Endothelial cell of umbilical vein (primary cell): ENCODE results near the gene SOX15. TPM values are rescaled to one million over a fixed set of nuclear protein-coding genes. Genes with fewer than 3 reads are reported as not detected.

Experiments
- BruUV-seq: library from RNA; stranded (reverse); fragments of 400-500 nt; replicated peaks from 2 replicates; lab custom pipeline; 2021; lab: Mats Ljungman, UMichigan
- CTCF ChIA-PET: fragments of 300-600, 350-600 bp; sonication (Branson Sonifier 250); formaldehyde crosslinking; loops from one replicate; lab custom pipeline; 2021; ENCODE audit warnings: antibody characterized with exemption, inconsistent platforms; lab: Charles Lee
- POLR2A ChIA-PET: fragments of 300-600, 350-600 bp; sonication (Branson Sonifier 250); formaldehyde crosslinking; loops from one replicate; lab custom pipeline; 2021; ENCODE audit warnings: antibody characterized with exemption, inconsistent platforms; lab: Charles Lee
- DNase-seq: peaks from one replicate; pipeline ENCODE4 v3.0.0-alpha.2; 2011; ENCODE audit warnings: low read depth, low spot score
- FAIRE-seq: peaks from 2 replicates; lab custom pipeline; 2011; peaks lifted over from hg19 to GRCh38; lab: Jason Lieb, UNC
- H2AFZ ChIP-seq: 2 replicates; pipeline ENCODE4 v1.6.0; 2012; ENCODE audit warnings: low read depth, low read length, control low read depth, inconsistent platforms
- H3K27ac ChIP-seq: 2 replicates; pipeline ENCODE4 v1.5.1; 2011; ENCODE audit warnings: low read depth, mild to moderate bottlenecking, control low read depth, low read length, moderate library complexity; ENCODE audit not compliant: insufficient read depth
- H3K27me3 ChIP-seq, 2 experiments: 2 replicates each; pipeline versions ENCODE4 v1.6.0 to v1.6.1; 2011; ENCODE audit warnings: low read length in 2 of 2, mixed read lengths in 1 of 2; ENCODE audit not compliant: control insufficient read depth in 2 of 2, insufficient read depth in 2 of 2
- H3K36me3 ChIP-seq, 2 experiments: 2 replicates in 1 of 2; 3 replicates in 1 of 2; pipeline ENCODE4 v1.5.1; 2011; ENCODE audit warnings: low read length in 2 of 2, mild to moderate bottlenecking in 1 of 2, moderate library complexity in 1 of 2; ENCODE audit not compliant: control insufficient read depth in 2 of 2, insufficient read depth in 2 of 2; ENCODE audit errors: extremely low read depth in 1 of 2
- H3K4me1 ChIP-seq: 3 replicates; pipeline ENCODE4 v1.5.1; 2011; ENCODE audit warnings: mild to moderate bottlenecking, low read length; ENCODE audit not compliant: control insufficient read depth, insufficient read depth; ENCODE audit errors: extremely low read depth
- H3K4me2 ChIP-seq: 2 replicates; pipeline ENCODE4 v1.6.1; 2011; ENCODE audit warnings: low read length, control low read depth, mixed read lengths; ENCODE audit not compliant: insufficient read depth
- H3K4me3 ChIP-seq, 3 experiments: fragments of 200-600 bp in 1 of 3; sonication (generic), shearing (Covaris generic) in 1 of 3; replicated peaks in 1 of 3; 2 replicates each; pipeline ENCODE4 v1.5.1; 2011 to 2016; ENCODE audit warnings: control low read depth in 3 of 3, low read length in 3 of 3, mild to moderate bottlenecking in 2 of 3, inconsistent platforms in 1 of 3, low read depth in 1 of 3, moderate library complexity in 1 of 3; ENCODE audit not compliant: insufficient read depth in 1 of 3
- H3K79me2 ChIP-seq: 2 replicates; pipeline ENCODE4 v1.6.0; 2012; ENCODE audit warnings: low read length, inconsistent platforms; ENCODE audit not compliant: control insufficient read depth, insufficient read depth
- H3K9ac ChIP-seq: replicated peaks from 2 replicates; pipeline ENCODE3; 2011; ENCODE audit warnings: low read length, control low read depth; ENCODE audit not compliant: insufficient read depth; ENCODE audit errors: extremely low read depth
- H3K9me1 ChIP-seq: replicated peaks from 3 replicates; pipeline ENCODE4 v1.6.0; 2011; ENCODE audit warnings: mild to moderate bottlenecking, low read length; ENCODE audit not compliant: control insufficient read depth, insufficient read depth; ENCODE audit errors: extremely low read depth
- H3K9me3 ChIP-seq: replicated peaks from 2 replicates; pipeline ENCODE4 v1.5.1; 2012; ENCODE audit warnings: low read length, inconsistent platforms; ENCODE audit not compliant: control insufficient read depth, insufficient read depth
- H4K20me1 ChIP-seq: replicated peaks from 2 replicates; pipeline ENCODE3; 2011; ENCODE audit warnings: mild to moderate bottlenecking, low read length; ENCODE audit not compliant: control insufficient read depth, insufficient read depth; ENCODE audit errors: extremely low read depth
- EZH2 ChIP-seq: IDR thresholded peaks from 2 replicates; pipeline ENCODE4 v1.6.1; 2012; ENCODE audit warnings: borderline replicate concordance, low read depth, mild to moderate bottlenecking, moderate library complexity, low read length, inconsistent platforms; ENCODE audit not compliant: severe bottlenecking
- GATA2 ChIP-seq: IDR thresholded peaks from 2 replicates; pipeline ENCODE4 v1.7.0; 2011; ENCODE audit warnings: low read depth, mild to moderate bottlenecking, moderate library complexity, mixed read lengths, low read length; ENCODE audit not compliant: insufficient read length, insufficient read depth
- MAX ChIP-seq: IDR thresholded peaks from 2 replicates; pipeline ENCODE4 v1.6.1; 2011; ENCODE audit not compliant: insufficient read depth, insufficient read length
- POLR2A ChIP-seq: IDR thresholded peaks from 2 replicates; pipeline ENCODE4 v1.6.1; 2012; ENCODE audit warnings: low read depth, mild to moderate bottlenecking, control low read depth, low read length
- POLR2AphosphoS5 ChIP-seq: IDR thresholded peaks from 2 replicates; pipeline ENCODE4 v1.6.1; 2012; ENCODE audit warnings: low read depth, mild to moderate bottlenecking, control low read depth, low read length, moderate library complexity; ENCODE audit not compliant: insufficient read depth
- dilution Hi-C: fragments of 300-500 bp; cut with MboI; formaldehyde crosslinking; loops from one replicate; pipeline ENCODE4 v1.15.0; 2019; ENCODE audit warnings: low sequenced_read_pairs; ENCODE audit not compliant: extremely low pct_ligation_motif_present
- intact Hi-C: fragments of 100-400 bp; cut with micrococcal nuclease; formaldehyde crosslinking; loops from one replicate; pipeline ENCODE4 v1.10.0; 2022
- polyA plus RNA-seq, 4 experiments: library from polyadenylated mRNA; depleted of rRNA in 3 of 4; stranded (reverse) in 3 of 4; unstranded in 1 of 4; fragments of >200 nt; gene quantifications; 2 replicates each; pipeline versions ENCODE4 v1.2.1 to v1.2.3, GENCODE V29; 2011 to 2012; ENCODE audit warnings: missing spikeins in 1 of 4
- total RNA-seq: library from RNA; stranded (reverse); gene quantifications from 2 replicates; pipeline ENCODE4 v1.2.3, GENCODE V29; 2021
- TF ChIP-seq, protein P1 (sequence below), 2 donors: IDR thresholded peaks; 1 replicate in 1 of 2; 2 replicates in 1 of 2; pipeline ENCODE4 v1.5.1; 2011; ENCODE audit warnings: low read length in 2 of 2, mild to moderate bottlenecking in 2 of 2, moderate library complexity in 2 of 2, control low read depth in 1 of 2, inconsistent platforms in 1 of 2, low read depth in 1 of 2; ENCODE audit not compliant: insufficient read depth in 1 of 2; ENCODE audit errors: extremely low read depth in 1 of 2

Gene SOX15
- total and polyA plus RNA-seq, 2 donors (not counting 3 experiments of a cell fraction or from before 2014, with no cell fraction given) = 0.26 to 0.46 TPM

DNA sequence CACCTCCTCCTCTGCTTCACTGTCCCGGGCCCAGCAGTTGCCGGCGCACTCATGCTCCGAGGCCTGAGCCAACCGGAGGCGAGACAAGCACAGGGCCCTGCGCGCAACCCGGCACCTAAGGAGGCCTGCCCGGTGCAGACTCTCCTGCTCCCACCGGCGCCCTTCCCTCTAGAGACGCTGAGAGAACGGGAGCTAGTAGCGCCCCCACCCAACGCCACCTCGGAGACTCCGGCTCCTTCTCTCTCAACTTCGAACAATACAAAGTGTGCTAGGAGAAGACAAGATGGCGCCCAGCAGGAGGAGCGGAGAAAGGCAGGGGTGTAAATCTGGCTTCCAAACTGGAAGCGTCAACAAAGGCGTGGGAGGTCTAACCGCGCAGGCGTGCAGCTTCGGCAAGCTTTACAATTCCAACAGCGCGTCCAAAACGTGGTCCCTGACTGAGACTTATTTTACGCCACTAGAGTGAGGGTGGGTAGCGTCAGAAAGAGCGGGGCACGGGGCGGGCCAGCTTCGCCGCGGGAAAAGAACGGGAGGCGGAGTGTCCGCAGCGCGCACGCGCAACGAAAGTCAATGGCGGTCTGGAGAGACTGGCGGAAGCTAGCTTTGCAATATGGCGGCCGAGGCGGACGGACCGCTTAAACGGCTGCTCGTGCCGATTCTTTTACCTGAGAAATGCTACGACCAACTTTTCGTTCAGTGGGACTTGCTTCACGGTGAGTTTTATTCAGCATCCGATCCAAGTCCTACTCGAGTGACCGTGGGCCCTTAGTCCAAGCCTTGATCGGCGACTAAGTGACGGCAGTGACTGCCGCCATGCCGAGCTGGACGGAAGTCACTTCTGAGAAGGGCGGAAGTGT lies 6.4 kb downstream of the SOX15 start, which contains the start of gene MPDU1:
Gene MPDU1 (plus strand): TSS at position 600 of the 857 bp plus-strand sequence. CDS start 11 bp downstream, at position 611.
- intact Hi-C loops (loop anchor here (1.0 kb wide), 2 partner anchors 11 to 99 kb away; partner anchors contain the start of gene POLR2A), dilution Hi-C loops (no loop called here)
- Histone ChIP-seq H3K27ac (peak within 1 kb of the TSS; percentile 88), H3K79me2 (peaks cover 27% of the 10 kb centered on the region), H3K9me1 (no peaks in the 10 kb centered on the region), H3K27me3 (no peaks in the 10 kb centered on the region), H3K9ac (peak within 1 kb of the TSS; percentile 94), H3K4me1 (peaks cover 32% of the 10 kb centered on the region), H3K36me3 (peaks cover 0 to 18% of the 10 kb centered on the region in 2 experiments), H3K9me3 (no peaks in the 10 kb centered on the region), H2AFZ (peak within 1 kb of the TSS; percentile 76), H3K4me2 (peak within 1 kb of the TSS; percentile 87), H4K20me1 (no peaks in the 10 kb centered on the region), H3K4me3 (peak within 1 kb of the TSS; percentile 54 to 90 (median 66))
- TF ChIP-seq GATA2 (no peak), POLR2AphosphoS5 (peak; percentile 94), POLR2A (peak; percentile 94), EZH2 (no peak), MAX (peak; percentile 92)
- TF ChIP-seq, protein P1, sequence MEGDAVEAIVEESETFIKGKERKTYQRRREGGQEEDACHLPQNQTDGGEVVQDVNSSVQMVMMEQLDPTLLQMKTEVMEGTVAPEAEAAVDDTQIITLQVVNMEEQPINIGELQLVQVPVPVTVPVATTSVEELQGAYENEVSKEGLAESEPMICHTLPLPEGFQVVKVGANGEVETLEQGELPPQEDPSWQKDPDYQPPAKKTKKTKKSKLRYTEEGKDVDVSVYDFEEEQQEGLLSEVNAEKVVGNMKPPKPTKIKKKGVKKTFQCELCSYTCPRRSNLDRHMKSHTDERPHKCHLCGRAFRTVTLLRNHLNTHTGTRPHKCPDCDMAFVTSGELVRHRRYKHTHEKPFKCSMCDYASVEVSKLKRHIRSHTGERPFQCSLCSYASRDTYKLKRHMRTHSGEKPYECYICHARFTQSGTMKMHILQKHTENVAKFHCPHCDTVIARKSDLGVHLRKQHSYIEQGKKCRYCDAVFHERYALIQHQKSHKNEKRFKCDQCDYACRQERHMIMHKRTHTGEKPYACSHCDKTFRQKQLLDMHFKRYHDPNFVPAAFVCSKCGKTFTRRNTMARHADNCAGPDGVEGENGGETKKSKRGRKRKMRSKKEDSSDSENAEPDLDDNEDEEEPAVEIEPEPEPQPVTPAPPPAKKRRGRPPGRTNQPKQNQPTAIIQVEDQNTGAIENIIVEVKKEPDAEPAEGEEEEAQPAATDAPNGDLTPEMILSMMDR (IDR thresholded peaks at IDR 0.05; ENCODE audit: extremely low read depth in 1 of 2, insufficient read depth in 1 of 2, low read depth in 1 of 2, low read length in 2 of 2) = no peak
- POLR2A ChIA-PET = interaction anchor here (0.9 to 1.4 kb wide), 4 partner anchors 10 to 179 kb away, joined by 3 to 6 read pairs (median 4); partner anchors contain the start of genes TMEM256, TP53 and WRAP53
- FAIRE-seq (peak; percentile 97), DNase-seq (peak; percentile 98)
- TSS peak; percentile 74 for BruUV-seq
- CTCF ChIA-PET = interaction anchor here (0.9 to 1.6 kb wide), 5 partner anchors 10 to 147 kb away, joined by 4 to 10 read pairs (median 6); partner anchors contain the start of genes FXR2, TP53 and WRAP53
